ENCODE data around the gene HNRNPA0. TPM values are rescaled to one million over a fixed set of nuclear protein-coding genes. Genes with fewer than 3 reads are reported as not detected.

Gene HNRNPA0
- total and polyA plus RNA-seq, 2 of the 4 experiments (the other 2 are of a cell fraction) = 5.2 to 12.2 TPM

DNA sequence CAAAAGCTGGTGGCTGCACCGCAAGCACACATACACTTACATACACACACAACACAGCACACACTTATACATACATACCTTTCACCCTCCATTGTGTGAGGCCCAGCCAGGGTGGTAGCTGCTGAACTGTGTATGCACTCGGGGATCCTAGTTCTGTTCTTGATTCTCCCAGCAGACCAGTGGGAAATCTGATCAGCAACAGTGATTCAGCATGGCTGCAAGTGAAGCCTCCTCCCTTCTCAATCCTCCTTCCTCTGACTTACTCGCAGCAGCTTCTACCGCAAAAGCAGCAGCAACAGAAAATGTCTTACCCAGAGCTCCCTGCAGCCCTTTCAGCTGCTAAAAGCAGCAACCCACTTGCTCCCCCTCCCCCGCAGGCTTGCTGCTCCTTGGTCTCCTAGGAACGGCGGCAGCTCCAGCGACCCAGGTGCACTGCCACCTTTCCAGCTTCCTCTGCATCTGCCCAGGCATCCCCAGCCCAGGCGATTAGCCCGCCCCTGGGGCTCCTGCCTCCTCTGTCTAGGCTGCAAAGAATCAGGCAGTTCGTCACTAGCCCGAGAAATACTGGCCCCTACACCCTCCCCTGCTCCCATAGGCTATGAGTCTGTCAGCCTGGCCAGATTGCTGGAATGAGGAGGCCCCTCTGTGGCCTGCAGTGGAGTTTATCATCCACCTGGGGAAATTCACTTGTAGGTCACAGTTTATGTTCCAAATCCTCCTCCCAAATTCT, 18.4 kb downstream of the HNRNPA0 start, which contains the start of gene KLHL3:
Gene KLHL3 (minus strand): TSS at position 535 of the 730 bp plus-strand sequence. CDS start 443 bp downstream, at position 92.
- Histone ChIP-seq H4K20me1 (ENCODE audit: insufficient read depth, low read length) (no peaks in the 10 kb centered on the region), H2BK20ac (ENCODE audit: low read depth, low read length) (peak within 1 kb of the TSS; percentile 49; the same call in 1 of the 2 replicates), H2AK9ac (replicated peaks; ENCODE audit: low read depth, low read length, poor library complexity) (peak within 1 kb of the TSS; percentile 45), H2BK15ac (ENCODE audit: low read depth, low read length) (peak within 1 kb of the TSS; percentile 4; the same call in 1 of the 3 replicates), H3K4me3 (ENCODE audit: insufficient read depth, low read depth, low read length) (peak within 1 kb of the TSS; percentile 33), H4K91ac (ENCODE audit: insufficient read depth, low read depth, low read length) (peak within 1 kb of the TSS; percentile 54; the same call in 1 of the 2 replicates), H3K27ac (ENCODE audit: insufficient read depth, low read length) (peak within 1 kb of the TSS; percentile 6; the same call in 1 of the 2 replicates), H3K9me3 (ENCODE audit: control insufficient read depth, insufficient read depth, low read length) (no peaks in the 10 kb centered on the region), H2BK120ac (ENCODE audit: low read depth, low read length) (peak within 1 kb of the TSS; percentile 64), H3K23ac (ENCODE audit: low read depth, low read length) (peak within 1 kb of the TSS; percentile 88), H3K56ac (ENCODE audit: extremely low read depth, insufficient read depth, low read length) (peak within 1 kb of the TSS; percentile 44; the same call in 1 of the 2 replicates), H2AK5ac (ENCODE audit: low read depth, low read length) (0 out of 2 replicates have a peak within 1 kb of the TSS, but pooled peaks have one; percentile 11), H2BK5ac (ENCODE audit: low read depth, low read length, poor library complexity, severe bottlenecking) (peak within 1 kb of the TSS; percentile 66), H3K4me1 (ENCODE audit: control insufficient read depth, insufficient read depth, low read length) (no peaks in the 10 kb centered on the region; the same call in none of the 2 replicates), H3K14ac (replicated peaks; ENCODE audit: low read depth, low read length) (peak within 1 kb of the TSS; percentile 82), H4K8ac (ENCODE audit: low read depth in 2 of 2, low read length in 2 of 2) (peak within 1 kb of the TSS; percentile 9 to 78), H3K4me2 (ENCODE audit: low read depth, low read length) (peak within 1 kb of the TSS; percentile 79), H3K18ac (ENCODE audit: low read depth, low read length) (peak within 1 kb of the TSS; percentile 33; the same call in 1 of the 2 replicates), H3K27me3 (ENCODE audit: control insufficient read depth, insufficient read depth, low read length) (no peaks in the 10 kb centered on the region; the same call in 1 of the 2 replicates), H3K79me1 (ENCODE audit: low read depth in 1 of 2, low read length in 2 of 2) (no peaks in the 10 kb centered on the region; a peak in 1 of 4 replicates), H2AFZ (replicated peaks; ENCODE audit: low read length, poor library complexity) (peak within 1 kb of the TSS; percentile 95), H3K9me1 (ENCODE audit: insufficient read depth, low read length) (no peaks in the 10 kb centered on the region; the same call in 1 of the 2 replicates), H4K5ac (ENCODE audit: low read depth, low read length) (peak within 1 kb of the TSS; percentile 21), H3K36me3 (ENCODE audit: control insufficient read depth, insufficient read depth, low read length) (no peaks in the 10 kb centered on the region), H3K4ac (ENCODE audit: low read depth, low read length) (peak within 1 kb of the TSS; percentile 80), H3K9ac (ENCODE audit: low read depth, low read length) (peak within 1 kb of the TSS; percentile 65)
- 0% methylated on average over 5 of the region's 12 CpGs; no CpG with 5 or more reads in 1 of the 2 experiments for WGBS, 2 experiments (ENCODE audit: extremely low coverage in 2 of 2, insufficient read length in 1 of 2)
- ChIA-PET CTCF (interaction anchor here (1.0 to 2.5 kb wide), 2 partner anchors 17 to 76 kb away, joined by 6 to 8 read pairs; no protein-coding TSS in a partner anchor), POLR2A (ENCODE audit: unreplicated experiment) (no interaction called here)
- in situ Hi-C loops (cut with MboI; ENCODE audit: low sequenced_read_pairs) (loop anchor here (5.0 to 25.0 kb wide), 2 partner anchors 78 to 423 kb away; no protein-coding TSS in a partner anchor), dilution Hi-C loops (cut with HindIII; ENCODE audit: low sequenced_read_pairs, unreplicated experiment) (no loop called here), intact Hi-C loops (cut with micrococcal nuclease) (no loop called here)
- BruUV-seq (replicated peaks) = no TSS peak
- peak; percentile 66 for DNase-seq
- TF ChIP-seq SMC3 (IDR thresholded peaks at IDR 0.05; ENCODE audit: low read depth, low read length) = peak; percentile 25; the same call in 1 of the 2 replicates
- TF ChIP-seq FOS (IDR thresholded peaks at IDR 0.05; ENCODE audit: low read depth, low read length) = no peak
- TF ChIP-seq, protein P1, sequence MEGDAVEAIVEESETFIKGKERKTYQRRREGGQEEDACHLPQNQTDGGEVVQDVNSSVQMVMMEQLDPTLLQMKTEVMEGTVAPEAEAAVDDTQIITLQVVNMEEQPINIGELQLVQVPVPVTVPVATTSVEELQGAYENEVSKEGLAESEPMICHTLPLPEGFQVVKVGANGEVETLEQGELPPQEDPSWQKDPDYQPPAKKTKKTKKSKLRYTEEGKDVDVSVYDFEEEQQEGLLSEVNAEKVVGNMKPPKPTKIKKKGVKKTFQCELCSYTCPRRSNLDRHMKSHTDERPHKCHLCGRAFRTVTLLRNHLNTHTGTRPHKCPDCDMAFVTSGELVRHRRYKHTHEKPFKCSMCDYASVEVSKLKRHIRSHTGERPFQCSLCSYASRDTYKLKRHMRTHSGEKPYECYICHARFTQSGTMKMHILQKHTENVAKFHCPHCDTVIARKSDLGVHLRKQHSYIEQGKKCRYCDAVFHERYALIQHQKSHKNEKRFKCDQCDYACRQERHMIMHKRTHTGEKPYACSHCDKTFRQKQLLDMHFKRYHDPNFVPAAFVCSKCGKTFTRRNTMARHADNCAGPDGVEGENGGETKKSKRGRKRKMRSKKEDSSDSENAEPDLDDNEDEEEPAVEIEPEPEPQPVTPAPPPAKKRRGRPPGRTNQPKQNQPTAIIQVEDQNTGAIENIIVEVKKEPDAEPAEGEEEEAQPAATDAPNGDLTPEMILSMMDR (conservative IDR thresholded peaks at IDR 0.05; ENCODE audit: low read depth, low read length) = peak; percentile 36; the same call in 1 of the 2 replicates
- no peak for TF ChIP-seq CEBPB (IDR thresholded peaks at IDR 0.05; ENCODE audit: low read depth, low read length)
- TF ChIP-seq BHLHE40 (IDR thresholded peaks at IDR 0.05; ENCODE audit: low read depth, low read length) = no peak
- TF ChIP-seq NFE2L2 (IDR thresholded peaks at IDR 0.05; ENCODE audit: low read depth, low read length) = peak; percentile 28; the same call in 1 of the 2 replicates
- TF ChIP-seq RAD21 (IDR thresholded peaks at IDR 0.05; ENCODE audit: low read length) = peak; percentile 56
- ATAC-seq (ENCODE audit: low read depth) = peak; percentile 78

Measured in IMR-90 (cell line).